ENCODE data around the gene CIROP.

CIROP gene

DNA sequence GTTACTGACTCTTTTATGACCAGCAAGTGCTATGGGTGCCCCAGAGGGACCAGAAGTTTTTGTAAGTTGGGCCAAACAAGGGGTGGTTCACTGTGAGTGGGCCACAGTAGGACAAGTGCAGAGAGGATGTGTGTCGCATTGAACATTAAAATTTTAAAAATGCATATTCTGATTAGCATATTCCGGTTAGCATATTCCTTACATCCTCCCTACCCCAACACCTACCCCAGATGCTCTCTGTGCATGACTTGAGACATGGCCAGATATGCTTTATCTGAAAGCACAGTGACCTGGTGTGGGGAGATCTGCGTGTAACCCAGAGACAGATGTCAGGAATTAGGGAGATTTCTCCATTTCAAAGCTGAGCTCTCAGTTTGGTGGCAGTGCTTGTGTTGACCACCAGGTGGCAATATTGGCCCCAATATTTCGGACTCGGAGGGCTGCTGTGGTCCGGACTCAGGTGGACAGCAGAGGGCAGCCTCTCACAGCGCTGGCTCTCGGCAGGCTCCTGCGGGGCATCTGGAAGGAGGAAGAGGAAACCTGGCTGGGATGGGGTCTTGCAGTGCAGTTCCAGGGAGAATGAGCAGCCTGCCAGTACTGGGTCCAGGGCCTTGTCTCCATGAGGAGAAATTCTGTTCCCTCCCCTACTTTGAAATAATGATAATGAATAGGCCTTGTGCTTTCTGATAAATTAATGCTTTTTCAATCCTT is 15.9 kb upstream of the CIROP start:
- in situ Hi-C loops (cut with MboI; ENCODE audit: low pct_unique_long_range_greater_than_20kb, low sequenced_read_pairs, unreplicated experiment) = loop anchor here (10.0 kb wide), 1 partner anchor 64 kb away; the partner anchor contains the start of gene SLC7A8
- TF ChIP-seq, protein P1, sequence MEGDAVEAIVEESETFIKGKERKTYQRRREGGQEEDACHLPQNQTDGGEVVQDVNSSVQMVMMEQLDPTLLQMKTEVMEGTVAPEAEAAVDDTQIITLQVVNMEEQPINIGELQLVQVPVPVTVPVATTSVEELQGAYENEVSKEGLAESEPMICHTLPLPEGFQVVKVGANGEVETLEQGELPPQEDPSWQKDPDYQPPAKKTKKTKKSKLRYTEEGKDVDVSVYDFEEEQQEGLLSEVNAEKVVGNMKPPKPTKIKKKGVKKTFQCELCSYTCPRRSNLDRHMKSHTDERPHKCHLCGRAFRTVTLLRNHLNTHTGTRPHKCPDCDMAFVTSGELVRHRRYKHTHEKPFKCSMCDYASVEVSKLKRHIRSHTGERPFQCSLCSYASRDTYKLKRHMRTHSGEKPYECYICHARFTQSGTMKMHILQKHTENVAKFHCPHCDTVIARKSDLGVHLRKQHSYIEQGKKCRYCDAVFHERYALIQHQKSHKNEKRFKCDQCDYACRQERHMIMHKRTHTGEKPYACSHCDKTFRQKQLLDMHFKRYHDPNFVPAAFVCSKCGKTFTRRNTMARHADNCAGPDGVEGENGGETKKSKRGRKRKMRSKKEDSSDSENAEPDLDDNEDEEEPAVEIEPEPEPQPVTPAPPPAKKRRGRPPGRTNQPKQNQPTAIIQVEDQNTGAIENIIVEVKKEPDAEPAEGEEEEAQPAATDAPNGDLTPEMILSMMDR (IDR thresholded peaks at IDR 0.05; ENCODE audit: extremely low read depth, insufficient read depth, missing control alignments) = peak; percentile 100
- peak; percentile 92 for DNase-seq (ENCODE audit: low spot score)

DNA sequence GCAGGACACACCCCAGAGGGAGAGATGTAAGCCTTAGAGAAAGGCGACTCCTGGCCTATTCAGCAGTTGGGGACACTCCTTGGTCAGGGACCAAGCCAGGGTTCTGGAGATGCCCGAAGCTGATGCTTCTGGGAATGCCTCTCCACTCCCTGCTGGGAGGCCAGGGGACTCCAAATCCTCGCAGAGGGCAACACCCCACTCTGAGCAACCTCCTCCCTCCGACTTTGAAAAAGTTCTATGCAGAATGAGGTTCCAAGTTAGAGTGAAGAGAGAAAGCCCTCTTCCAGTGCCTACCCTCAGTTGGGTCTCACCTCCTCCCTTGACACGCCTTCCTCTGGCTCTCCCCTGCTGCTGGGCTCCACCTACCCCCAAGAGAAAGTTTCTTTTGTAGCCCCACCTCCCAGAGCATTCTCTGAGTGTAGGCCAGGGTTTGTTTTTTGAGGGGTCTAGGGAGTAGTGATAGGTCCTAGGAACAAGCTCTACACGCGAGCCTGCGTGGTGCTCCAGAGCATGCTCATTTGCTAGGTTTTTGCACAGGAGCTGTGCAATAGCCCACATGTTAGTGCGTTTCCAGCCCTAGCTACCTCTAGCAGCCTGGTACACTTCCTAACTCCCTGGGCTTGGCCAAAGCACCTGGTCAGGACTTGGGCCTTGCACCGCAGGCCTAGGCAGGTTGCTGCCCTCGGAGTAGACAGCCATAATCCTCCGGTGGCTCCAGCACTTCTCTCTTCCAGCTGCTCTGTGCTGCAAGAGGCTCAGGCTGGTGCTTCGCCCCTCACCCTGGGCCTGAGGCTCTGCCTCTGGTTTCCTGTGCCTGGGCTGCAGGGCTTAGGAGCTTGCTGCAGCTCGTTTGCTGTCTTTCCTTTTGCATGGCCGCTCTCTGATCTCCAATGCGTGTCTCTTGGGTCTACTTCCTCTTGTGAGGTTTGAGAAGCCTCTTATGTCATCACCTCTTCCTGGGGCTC is 14.9 kb upstream of the CIROP start:
- TF ChIP-seq, protein P1 (IDR thresholded peaks at IDR 0.05; ENCODE audit: extremely low read depth, insufficient read depth, missing control alignments) = no peak
- in situ Hi-C loops (cut with MboI; ENCODE audit: low pct_unique_long_range_greater_than_20kb, low sequenced_read_pairs, unreplicated experiment) = loop anchor here (10.0 kb wide), 1 partner anchor 65 kb away; the partner anchor contains the start of gene SLC7A8
- DNase-seq (ENCODE audit: low spot score) = peak; percentile 71

- TF ChIP-seq, protein P1 (IDR thresholded peaks at IDR 0.05; ENCODE audit: extremely low read depth, insufficient read depth, missing control alignments) = no peak
- in situ Hi-C loops (cut with MboI; ENCODE audit: low pct_unique_long_range_greater_than_20kb, low sequenced_read_pairs, unreplicated experiment) = no loop called here
- no peak for DNase-seq (ENCODE audit: low spot score)
These were observed 13.9 kb upstream of the CIROP start, which contains the start of gene CEBPE for GRCh38 chr14:23118506-23119362. CEBPE (minus strand) TSS chr14:23119255; CDS start chr14:23119091, 164 bp downstream.

DNA sequence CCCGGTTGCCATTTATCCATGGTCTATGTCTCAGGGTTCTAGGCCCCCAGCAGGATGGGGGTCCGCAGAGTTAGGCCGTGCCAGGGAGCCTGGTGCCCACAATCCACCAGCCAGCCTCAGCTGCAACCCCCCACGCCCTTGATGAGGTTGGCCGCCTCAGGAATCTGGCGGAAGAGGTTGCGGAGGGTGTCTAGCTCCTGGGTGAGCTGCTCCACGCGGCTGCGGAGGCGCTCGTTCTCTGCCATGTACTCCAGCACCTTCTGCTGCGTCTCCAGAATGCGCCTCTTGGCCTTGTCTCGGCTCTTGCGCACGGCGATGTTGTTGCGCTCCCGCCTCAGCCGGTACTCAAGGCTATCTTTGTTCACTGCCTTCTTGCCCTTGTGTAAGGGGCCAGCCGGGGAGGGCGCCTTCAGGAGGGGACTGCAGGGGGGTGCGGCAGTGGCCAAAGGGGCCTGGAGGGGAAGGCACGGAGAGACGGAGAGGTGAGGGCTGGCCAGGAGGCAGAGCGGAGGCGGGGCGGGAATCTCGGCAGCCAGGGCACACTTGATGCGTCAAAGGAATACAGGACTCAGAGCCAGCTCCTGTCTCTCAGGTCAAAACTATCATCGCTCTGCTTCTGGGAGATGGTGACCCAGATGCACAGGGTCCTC is 12.7 kb upstream of the CIROP start:
- no peak for DNase-seq (ENCODE audit: low spot score)
- TF ChIP-seq, protein P1 (IDR thresholded peaks at IDR 0.05; ENCODE audit: extremely low read depth, insufficient read depth, missing control alignments) = no peak
- in situ Hi-C loops (cut with MboI; ENCODE audit: low pct_unique_long_range_greater_than_20kb, low sequenced_read_pairs, unreplicated experiment) = no loop called here

DNA sequence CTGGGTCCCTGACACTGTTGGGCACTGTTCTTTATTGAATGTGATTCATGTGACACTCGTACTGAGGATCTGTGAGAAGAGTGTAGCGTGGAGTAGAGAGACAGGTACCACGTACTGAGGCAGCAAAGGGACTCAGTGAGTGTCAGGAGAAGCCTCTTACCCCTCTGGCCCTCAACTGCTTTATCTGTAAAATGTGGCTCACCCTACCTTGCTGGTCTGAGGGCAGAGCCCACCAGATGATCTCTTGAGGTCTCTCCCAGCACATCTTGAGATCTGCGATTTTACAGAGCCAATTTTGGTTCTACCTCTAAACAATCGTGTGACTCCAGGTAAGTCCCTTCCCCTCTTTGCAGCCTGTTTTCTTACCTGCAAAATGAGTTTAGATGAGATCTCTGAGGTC is 11.1 kb upstream of the CIROP start:
- no peak for DNase-seq (ENCODE audit: low spot score)
- TF ChIP-seq, protein P1 (IDR thresholded peaks at IDR 0.05; ENCODE audit: extremely low read depth, insufficient read depth, missing control alignments) = no peak
- in situ Hi-C loops (cut with MboI; ENCODE audit: low pct_unique_long_range_greater_than_20kb, low sequenced_read_pairs, unreplicated experiment) = no loop called here

All from GM13977 (cell line).